A172 (cell line): ENCODE results near the gene SLC49A3. TPM values are rescaled to one million over a fixed set of nuclear protein-coding genes. Genes with fewer than 3 reads are reported as not detected.

Experiments used
- DNase-seq: peaks from one replicate; pipeline ENCODE4 v3.0.0-alpha.2; 2015; ENCODE audit warnings: low spot score
- total RNA-seq: library from RNA; depleted of rRNA; stranded (reverse); fragments of >200 nt; shearing (Covaris generic); gene quantifications from 2 replicates; pipeline ENCODE4 v1.2.3, GENCODE V29; 2014; rRNA removed

The SLC49A3 gene
- total RNA-seq, 1 experiment from 2014 or later: 0.81 TPM

DNA sequence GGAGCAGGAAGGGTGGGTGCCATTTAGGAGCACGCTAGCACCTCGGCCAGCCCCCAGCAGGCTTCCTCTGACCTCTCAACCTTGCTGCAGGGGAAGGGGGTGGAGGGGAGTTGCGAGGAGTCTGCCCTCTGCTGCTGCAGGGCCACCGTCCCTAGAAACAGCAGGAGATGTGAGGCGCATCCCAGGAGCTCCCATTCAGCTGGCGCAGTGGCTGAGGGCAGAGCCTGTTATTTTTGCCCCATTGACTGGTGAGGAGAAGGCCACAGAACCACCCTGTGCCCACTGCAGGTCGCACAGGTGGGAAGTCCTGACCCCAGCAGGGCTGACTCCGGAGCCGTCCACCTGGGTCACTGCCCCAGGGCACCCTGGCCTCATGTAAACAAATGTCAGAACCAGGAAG, 55.5 kb downstream of the SLC49A3 start:
- no peak for DNase-seq

DNA sequence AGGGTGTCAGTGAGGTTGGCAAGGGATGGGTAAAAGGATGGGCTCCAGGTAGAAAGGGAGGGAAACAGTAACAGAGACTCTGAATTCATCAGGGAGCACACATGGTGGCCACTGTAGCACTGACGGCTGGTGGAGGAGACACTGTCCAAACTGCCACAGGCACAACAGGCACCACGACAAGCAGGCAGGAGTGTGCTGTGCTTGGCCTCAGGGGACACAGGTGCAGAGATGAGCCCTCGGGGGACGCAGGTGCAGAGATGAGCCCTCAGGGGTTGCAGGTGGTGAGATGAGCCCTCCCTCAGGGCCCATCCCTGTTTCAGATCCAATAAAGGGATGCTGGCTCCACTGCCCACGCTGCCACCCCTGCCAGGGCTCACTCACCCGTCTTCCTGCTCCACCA, 56.0 kb downstream of the SLC49A3 start:
- no peak for DNase-seq

DNA sequence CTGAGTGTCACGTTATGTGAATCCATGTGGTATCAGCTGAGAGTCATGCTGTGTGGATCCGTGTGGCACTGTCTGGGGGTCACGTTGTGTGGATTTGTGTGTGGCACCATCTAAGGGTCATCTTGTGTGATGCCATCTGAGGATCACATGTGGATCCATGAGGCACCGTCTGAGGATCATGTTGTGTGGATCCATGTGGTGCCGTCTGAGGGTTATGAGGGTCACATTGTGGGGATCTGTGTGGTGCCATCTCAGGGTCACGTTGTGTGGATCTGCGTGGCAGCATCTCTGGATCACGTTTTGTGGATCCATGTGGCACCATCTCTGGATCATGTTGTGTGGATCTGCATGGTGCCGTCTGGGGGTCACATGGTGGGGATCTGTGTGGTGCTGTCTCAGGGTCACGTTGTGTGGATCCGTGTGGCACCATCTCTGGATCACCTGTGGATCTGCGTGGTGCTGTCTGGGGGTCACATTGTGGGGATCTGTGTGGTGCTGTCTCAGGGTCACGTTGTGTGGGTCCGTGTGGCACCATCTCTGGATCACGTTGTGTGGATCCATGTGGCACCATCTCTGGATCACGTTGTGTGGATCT, 56.7 kb downstream of the SLC49A3 start:
- DNase-seq: no peak

Other genes with a start within 250 kb of the SLC49A3 start
- gene ZNF721, start 190.0 kb downstream of the SLC49A3 start, total RNA-seq: 11.9 and 18.5 TPM in 2 replicates
- gene PIGG, start 189.9 kb downstream of the SLC49A3 start, total RNA-seq: 28.3 and 35.4 TPM in 2 replicates
- gene TMEM271, start 112.9 kb downstream of the SLC49A3 start, total RNA-seq: not detected in 2 replicates
- gene PDE6B, start 63.6 kb downstream of the SLC49A3 start, total RNA-seq: not detected in 2 replicates
- gene ATP5ME, start 14.9 kb downstream of the SLC49A3 start, total RNA-seq: 118 and 201 TPM in 2 replicates
- gene MYL5, start 14.6 kb downstream of the SLC49A3 start, total RNA-seq: 19.0 and 25.0 TPM in 2 replicates
- gene PCGF3, start 16.7 kb upstream of the SLC49A3 start, total RNA-seq: 38.4 and 56.3 TPM in 2 replicates
- gene CPLX1, start 137.0 kb upstream of the SLC49A3 start, total RNA-seq: 0.19 and 0.64 TPM in 2 replicates
- gene GAK, start 243.2 kb upstream of the SLC49A3 start, total RNA-seq: 71.8 and 81.1 TPM in 2 replicates
- 26.2 and 27.5 TPM in 2 replicates for gene TMEM175, start 243.3 kb upstream of the SLC49A3 start, total RNA-seq